AG04450 (cell line): ENCODE results near the gene CRACDL. TPM values are rescaled to one million over a fixed set of nuclear protein-coding genes. Genes with fewer than 3 reads are reported as not detected.

Experiments
- CTCF ChIA-PET: fragments of 300-600, 350-600 bp; formaldehyde crosslinking; extraction: SDS; loops from one replicate; lab custom pipeline; 2022; ENCODE audit warnings: antibody characterized with exemption, inconsistent platforms; lab: Charles Lee
- POLR2A ChIA-PET: fragments of 350-600 bp; formaldehyde crosslinking; extraction: SDS; loops from one replicate; lab custom pipeline; 2021; ENCODE audit warnings: antibody characterized with exemption, inconsistent platforms; lab: Yijun Ruan, JAX
- DNase-seq: peaks from one replicate; pipeline ENCODE4 v3.0.0-alpha.2; 2011; ENCODE audit warnings: low read depth, low spot score
- H3K27ac ChIP-seq: one replicate; pipeline ENCODE4 v1.5.1; 2012; ENCODE audit warnings: low read depth, low read length, control low read depth
- H3K27me3 ChIP-seq: one replicate; pipeline ENCODE4 v1.6.0; 2012; ENCODE audit warnings: low read length; ENCODE audit not compliant: control insufficient read depth, insufficient read depth
- H3K4me3 ChIP-seq: 2 replicates; pipeline ENCODE4 v1.5.1; 2011; ENCODE audit warnings: mild to moderate bottlenecking, low read depth, low read length, control low read depth
- H3K9me3 ChIP-seq: 2 replicates; pipeline ENCODE4 v1.5.1; 2012; ENCODE audit warnings: low read length; ENCODE audit not compliant: control insufficient read depth, insufficient read depth
- polyA plus RNA-seq: library from polyadenylated mRNA; depleted of rRNA; stranded (reverse); fragments of >200 nt; gene quantifications from 2 replicates; pipeline ENCODE4 v1.2.3, GENCODE V29; 2011
- TF ChIP-seq, protein P1 (sequence below): IDR thresholded peaks from 2 replicates; pipeline ENCODE4 v1.5.1; 2011; ENCODE audit warnings: low read depth, low read length, control low read depth, inconsistent platforms

CRACDL gene
- polyA plus RNA-seq, 1 experiment: not detected

DNA sequence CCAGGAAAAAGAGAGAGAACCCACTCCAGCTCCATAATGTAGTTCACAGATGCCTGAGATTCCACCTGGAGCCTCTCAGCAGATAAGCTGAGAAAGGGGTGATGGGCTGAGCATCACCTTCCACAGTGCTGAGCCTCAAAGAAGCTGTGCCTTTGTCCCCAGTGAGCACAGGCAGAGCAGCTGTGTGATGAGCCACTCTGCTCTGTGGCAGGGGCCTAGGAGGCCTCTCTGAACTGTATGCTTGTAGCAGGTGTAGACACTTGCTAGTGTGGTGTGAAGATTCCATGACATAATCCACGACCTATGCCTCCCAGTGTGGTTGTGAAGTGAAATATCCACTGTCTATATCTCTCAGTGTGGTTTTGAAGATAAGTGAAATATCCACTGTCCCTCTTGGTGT, 134.7 kb downstream of the CRACDL start:
- peaks cover 6% of the 10 kb centered on the region for H3K27me3 ChIP-seq
- ChIA-PET CTCF (no interaction called here), POLR2A (no interaction called here)
- no peak for DNase-seq
- H3K4me3 ChIP-seq: no peak overlapping the region
- no peaks in the 10 kb centered on the region for H3K9me3 ChIP-seq
- H3K27ac ChIP-seq: no peak overlapping the region
- TF ChIP-seq, protein P1, sequence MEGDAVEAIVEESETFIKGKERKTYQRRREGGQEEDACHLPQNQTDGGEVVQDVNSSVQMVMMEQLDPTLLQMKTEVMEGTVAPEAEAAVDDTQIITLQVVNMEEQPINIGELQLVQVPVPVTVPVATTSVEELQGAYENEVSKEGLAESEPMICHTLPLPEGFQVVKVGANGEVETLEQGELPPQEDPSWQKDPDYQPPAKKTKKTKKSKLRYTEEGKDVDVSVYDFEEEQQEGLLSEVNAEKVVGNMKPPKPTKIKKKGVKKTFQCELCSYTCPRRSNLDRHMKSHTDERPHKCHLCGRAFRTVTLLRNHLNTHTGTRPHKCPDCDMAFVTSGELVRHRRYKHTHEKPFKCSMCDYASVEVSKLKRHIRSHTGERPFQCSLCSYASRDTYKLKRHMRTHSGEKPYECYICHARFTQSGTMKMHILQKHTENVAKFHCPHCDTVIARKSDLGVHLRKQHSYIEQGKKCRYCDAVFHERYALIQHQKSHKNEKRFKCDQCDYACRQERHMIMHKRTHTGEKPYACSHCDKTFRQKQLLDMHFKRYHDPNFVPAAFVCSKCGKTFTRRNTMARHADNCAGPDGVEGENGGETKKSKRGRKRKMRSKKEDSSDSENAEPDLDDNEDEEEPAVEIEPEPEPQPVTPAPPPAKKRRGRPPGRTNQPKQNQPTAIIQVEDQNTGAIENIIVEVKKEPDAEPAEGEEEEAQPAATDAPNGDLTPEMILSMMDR: no peak

DNA sequence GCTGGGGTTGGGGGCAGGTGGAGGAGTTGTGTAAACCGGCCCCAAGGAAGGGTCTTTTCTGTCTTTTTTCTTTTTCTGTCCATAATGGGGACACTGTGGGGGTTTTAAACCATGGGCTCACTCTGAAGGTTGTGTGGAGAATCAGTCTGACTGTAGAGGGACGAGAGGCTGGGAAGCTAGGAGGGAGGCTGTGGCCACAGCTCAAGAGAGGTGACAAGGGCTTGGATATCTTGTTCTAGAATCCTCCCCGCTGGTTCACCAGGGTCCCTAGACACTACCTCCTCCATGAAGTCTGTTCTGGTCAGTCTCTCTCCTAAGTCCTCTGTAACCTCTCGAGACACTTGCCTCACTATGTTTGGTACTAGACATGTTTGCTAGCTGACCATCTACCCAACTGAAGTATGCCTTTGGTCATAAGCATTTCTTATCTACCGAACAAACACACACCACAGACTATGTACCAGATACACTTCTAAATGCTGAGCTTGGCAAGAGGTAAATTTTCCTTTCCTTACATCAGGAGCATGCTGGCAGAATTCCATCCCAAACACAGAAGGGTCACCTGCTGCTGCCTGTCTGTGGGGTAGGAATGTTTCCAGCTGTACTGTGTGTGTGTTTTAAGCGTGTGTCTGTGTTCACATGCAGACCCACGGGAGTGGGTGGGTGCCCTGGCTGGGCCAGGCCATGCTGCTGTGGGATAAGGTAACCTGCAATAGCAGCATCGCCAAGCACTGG, 135.5 kb downstream of the CRACDL start:
- no peak for DNase-seq
- TF ChIP-seq, protein P1: no peak
- Histone ChIP-seq H3K27ac (no peak overlapping the region), H3K27me3 (peaks cover 1% of the 10 kb centered on the region), H3K4me3 (no peak overlapping the region), H3K9me3 (no peaks in the 10 kb centered on the region)
- POLR2A ChIA-PET: no interaction called here
- CTCF ChIA-PET: no interaction called here

DNA sequence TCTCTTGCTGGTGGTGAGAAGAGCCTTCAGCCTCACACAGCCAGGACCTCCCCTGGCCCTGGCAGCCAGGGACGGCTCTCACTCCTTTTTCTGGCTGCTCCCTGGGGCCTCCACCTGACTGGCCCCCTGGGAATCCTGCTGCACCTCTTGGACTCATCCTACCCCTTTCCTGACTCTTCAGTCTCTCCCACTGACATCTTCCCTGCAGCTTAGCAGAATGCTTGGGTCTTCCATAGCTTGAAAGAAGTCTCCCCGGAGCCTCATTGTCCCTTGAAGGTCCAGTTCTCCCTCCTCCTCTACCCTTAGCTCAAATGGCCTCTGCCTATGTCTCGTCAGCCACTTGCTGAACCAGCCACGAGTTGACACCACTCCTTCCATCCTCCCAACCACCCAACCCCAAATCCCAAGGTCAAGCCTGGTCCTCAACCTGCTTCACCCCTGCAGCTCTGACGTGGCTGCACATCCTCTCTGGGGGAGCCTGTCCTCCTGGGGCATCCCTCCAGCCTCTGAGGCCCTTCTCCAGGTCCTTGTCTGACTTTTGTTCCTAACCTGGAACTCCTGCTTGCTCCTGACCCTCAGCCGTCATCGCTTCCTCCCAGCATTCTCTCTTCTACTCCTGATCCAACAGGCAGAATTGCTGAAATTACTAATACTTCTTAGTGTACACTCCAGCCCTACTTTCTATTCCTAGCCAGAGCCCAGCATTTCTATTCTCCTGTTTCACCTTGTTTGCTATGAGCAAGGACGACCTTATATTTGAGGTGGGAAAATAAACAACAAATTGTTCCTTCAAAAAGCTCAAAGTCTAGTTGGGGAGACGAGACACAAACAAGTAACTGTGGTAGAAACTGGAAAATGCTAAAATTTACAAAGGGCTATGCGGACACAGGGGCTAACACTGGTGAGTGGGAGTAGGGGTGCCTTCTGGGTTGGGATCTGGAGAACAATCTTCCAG, 136.4 kb downstream of the CRACDL start:
- TF ChIP-seq, protein P1: no peak
- DNase-seq: no peak
- CTCF ChIA-PET: no interaction called here
- H3K27ac ChIP-seq: no peak overlapping the region
- POLR2A ChIA-PET: no interaction called here
- H3K27me3 ChIP-seq: no peaks in the 10 kb centered on the region
- no peaks in the 10 kb centered on the region for H3K9me3 ChIP-seq
- H3K4me3 ChIP-seq: no peak overlapping the region

DNA sequence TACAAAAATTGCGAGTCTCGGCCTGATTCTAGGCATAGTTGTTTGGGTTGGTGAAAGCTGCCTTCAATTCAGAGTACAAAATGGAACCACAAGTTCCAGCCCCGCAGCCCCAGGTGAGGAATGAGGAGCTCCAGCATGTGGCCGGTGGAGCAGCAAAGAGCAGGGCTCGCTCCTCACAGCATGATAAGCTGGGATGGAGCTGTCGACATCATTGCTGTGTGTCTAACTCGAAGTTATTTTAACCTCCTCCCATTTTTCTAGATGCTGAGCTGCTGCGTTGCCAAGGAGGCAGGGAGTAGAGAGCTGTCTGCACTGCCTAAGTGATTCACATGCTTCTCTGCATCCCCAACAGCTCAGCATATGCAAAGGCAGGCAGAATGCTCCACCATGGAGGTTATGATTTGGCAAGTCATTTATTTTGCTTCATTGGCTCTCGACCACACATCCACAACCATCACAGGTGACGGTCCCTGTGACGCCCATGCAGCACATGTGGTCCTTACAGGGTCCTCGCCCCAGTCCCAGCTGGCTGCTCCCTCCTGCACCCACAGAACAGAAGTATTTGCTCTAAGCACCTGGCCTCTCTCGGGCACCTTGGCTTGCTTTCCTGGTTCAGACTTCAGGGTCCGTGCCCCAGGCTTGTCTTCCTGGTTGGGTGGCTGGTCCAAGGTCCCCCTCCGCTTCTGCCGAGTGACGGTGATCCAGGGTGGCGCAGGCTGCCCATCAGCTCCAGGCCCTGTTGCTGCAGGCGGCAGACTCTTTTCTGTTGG, 139.1 kb downstream of the CRACDL start:
- ChIA-PET POLR2A (no interaction called here), CTCF (no interaction called here)
- H3K9me3 ChIP-seq: no peaks in the 10 kb centered on the region
- no peak for DNase-seq
- TF ChIP-seq, protein P1: no peak
- H3K27me3 ChIP-seq: no peaks in the 10 kb centered on the region
- no peak overlapping the region for H3K27ac ChIP-seq
- H3K4me3 ChIP-seq: no peak overlapping the region
